HG02885 (cell line): ENCODE measurements around the gene ANLN.
A peak's percentile ranks its signal among the peaks of the same experiment; 100 is the strongest.
"Not testable (repeated sequence)": the region's sequence is repeated elsewhere in the genome, so short reads cannot be mapped to it uniquely, and the experiment has no call there.

ENCODE experiments used
- ATAC-seq: cut with Tn5 transposase; IDR thresholded peaks from one replicate; pipeline ENCODE4 v1.9.1; 2021; ENCODE audit warnings: mild to moderate bottlenecking; ENCODE audit not compliant: unreplicated experiment, poor library complexity

The ANLN gene

GRCh38 chr7:36370046-36370445 lies 19.6 kb upstream of the ANLN start:
- no peak for ATAC-seq

DNA sequence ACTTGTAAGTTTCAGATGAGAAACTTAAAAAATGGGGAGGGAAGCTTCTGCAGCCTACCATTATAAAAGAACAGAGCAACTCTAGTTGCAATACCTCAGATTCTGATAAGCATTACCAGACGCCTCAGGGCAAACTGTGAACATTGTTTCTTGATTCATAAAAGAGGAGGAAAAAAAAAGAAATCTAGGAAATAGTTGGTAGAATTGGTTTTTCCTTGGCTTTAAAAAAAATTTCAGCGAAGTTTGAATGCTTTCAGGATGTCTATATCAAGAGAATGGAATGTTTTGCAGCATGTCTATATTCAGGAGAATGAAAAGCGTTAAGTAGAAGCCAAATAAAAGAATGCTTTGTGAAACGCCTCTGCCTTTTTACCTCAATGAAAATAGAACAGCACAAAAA lies 17.5 kb upstream of the ANLN start:
- ATAC-seq = no peak

GRCh38 chr7:36378555-36378954 lies 11.1 kb upstream of the ANLN start:
- not testable (repeated sequence) for ATAC-seq

DNA sequence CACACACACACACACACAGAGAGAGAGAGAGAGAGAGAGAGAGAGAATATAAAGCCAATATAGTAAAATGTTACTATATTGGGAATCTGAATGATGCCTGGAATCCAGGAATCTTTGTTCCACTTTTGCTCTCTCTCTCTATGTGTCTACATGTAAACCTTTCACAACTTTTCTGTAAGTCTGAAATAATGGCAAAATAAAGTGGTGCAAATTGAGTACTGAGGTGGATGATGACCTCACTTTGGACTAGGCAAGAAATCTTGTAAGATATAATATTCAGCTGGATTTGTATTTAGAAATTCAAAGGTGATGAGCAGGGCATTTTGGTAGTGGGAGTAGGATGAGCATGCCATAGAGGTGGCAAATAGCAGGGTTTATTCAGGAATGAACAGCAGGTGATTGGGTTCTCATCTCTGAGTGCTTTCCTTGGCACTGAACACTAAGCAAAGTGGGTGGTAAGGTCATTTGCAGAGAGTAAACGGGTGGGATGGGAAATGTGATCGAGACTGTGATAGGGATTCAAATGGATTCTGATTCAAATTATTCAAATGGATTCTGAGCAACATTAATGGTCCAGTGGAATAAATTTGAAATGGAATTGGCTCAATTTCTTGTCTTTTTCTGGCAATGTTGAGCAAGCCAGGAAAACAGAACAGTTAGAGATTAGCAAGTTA lies 9.7 kb upstream of the ANLN start:
- ATAC-seq = no peak

- ATAC-seq = no peak
These were observed 8.6 kb upstream of the ANLN start for GRCh38 chr7:36381056-36381455.

DNA sequence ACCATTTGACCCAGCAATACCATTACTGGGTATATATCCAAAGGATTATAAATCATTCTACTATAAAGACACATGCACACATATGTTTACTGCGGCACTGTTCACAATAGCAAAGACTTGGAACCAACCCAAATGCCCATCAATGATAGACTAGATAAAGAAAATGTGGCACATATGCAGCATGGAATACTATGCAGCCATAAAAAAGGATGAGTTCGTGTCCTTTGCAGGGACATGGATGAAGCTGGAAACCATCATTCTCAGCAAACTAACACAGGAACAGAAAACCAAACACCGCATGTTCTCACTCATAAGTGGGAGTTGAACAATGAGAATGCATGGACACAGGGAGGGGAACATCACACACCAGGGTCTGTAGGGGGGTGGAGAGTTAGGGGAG lies 6.4 kb upstream of the ANLN start:
- ATAC-seq = not testable (repeated sequence)

- not testable (repeated sequence) for ATAC-seq
These were observed 4.0 kb upstream of the ANLN start for GRCh38 chr7:36385646-36386045.

DNA sequence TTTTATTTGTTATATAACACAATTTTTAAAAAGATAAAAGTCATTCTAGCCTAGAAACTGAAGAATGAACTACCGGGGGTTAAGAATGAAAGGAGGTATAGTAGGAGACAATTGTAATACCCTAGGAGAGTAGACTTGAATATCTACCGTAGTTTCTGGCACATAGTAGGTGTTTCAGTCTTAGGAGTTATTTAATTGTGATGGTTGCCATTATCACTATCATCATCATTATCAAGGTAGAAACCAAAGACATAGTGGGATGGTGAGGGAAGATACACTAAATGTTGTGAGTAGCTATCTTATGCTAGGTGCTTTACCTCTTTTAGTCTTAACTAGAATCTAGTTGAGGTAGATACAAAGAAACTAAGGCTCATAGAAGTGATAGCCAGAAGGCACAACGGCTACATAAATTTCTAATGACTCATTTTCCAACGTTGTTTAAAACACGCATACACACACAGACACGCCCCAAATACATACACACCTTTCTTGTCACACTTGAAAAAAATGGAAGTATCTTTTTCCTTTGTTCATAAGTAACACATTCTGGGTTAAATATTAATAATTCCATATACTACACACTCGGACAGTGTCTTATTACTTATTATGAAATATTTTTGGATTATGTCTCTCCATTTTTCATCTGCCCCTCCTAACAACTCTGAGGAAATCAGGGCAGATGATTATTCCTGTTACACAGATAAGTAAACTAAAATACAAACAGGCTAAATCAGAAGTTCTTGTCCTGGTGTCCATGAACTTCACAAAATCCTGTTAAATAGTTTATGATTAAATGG lies 2.0 kb upstream of the ANLN start:
- ATAC-seq = no peak

- no peak for ATAC-seq
These were observed 1.2 kb upstream of the ANLN start for GRCh38 chr7:36388423-36388822.

GRCh38 chr7:36390199-36391090 lies 783 bp downstream of the ANLN start:
- ATAC-seq = peak; percentile 29

GRCh38 chr7:36391436-36392198 lies 2.0 kb downstream of the ANLN start:
- ATAC-seq = peak; percentile 56

DNA sequence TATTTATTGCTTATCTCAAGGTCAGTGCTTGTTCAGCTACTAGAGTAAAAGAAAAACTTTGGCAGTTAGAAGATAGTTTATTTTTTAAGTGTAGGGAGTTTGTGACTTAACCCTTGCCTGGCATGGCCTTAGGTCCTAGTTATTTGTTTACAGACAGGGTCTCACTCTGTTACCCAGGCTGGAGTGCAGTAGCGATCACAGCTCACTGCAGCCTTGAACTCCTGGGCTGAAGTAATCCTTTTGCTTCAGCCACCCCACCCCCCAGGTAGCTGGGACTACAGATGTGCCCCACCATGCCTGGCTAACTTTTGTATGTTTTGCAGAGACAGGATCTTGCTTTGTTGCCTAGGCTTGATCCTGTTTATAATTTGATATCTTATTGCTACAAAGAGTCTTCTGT lies 4.2 kb downstream of the ANLN start:
- ATAC-seq = no peak

GRCh38 chr7:36395171-36395894 lies 5.7 kb downstream of the ANLN start:
- no peak for ATAC-seq

DNA sequence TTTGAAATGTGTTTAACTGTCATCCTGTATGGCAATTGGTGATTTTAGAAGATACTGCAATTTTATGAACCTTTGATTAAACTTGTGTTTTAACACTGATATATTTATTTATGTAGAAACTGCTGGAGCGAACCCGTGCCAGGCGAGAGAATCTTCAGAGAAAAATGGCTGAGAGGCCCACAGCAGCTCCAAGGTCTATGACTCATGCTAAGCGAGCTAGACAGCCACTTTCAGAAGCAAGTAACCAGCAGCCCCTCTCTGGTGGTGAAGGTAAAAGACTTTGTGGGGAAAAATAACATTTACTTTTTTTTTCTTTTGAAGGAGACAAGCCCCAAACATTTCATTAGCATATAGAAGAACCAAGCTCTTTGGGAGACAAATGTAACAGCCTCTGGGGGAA lies 6.5 kb downstream of the ANLN start:
- ATAC-seq = no peak

DNA sequence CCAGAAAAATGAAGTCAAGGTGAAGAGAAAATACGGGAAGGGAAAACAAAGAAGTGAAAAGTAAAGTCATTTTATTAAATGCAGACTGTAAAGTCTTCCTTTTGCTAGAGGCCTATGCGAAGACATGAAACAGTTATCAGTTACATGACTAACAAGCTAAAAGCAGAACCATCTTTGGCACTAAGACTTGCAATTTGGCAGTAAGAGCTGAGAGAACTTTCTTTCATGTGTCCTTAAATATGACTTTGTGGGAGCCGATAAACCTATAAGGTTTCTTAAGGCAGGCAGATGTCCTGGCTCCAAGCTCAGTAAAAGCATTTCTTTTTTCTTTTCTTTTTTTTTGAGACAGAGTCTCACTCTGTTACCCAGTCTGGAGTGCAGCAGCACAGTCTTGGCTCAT lies 10.4 kb downstream of the ANLN start:
- no peak for ATAC-seq

DNA sequence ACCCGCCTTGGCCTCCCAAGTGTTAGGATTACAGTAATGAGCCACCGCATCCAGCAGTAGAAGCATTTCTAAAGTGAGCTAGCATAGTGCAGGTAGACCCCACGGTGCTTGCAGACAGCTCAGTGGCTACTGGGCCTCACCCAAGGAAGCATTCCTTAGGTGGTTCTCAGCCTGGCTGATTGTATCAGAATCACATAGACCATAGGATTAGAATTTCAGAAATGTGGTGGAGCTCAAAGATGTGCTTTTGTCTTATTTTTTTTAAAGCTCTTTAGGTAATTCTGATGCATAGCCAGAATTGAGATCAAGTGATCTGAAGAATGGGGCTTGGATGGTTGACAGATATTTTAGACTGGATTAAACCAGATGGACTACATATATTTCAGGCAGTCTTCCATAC lies 10.9 kb downstream of the ANLN start:
- no peak for ATAC-seq

GRCh38 chr7:36403452-36403851 lies 13.8 kb downstream of the ANLN start:
- no peak for ATAC-seq

DNA sequence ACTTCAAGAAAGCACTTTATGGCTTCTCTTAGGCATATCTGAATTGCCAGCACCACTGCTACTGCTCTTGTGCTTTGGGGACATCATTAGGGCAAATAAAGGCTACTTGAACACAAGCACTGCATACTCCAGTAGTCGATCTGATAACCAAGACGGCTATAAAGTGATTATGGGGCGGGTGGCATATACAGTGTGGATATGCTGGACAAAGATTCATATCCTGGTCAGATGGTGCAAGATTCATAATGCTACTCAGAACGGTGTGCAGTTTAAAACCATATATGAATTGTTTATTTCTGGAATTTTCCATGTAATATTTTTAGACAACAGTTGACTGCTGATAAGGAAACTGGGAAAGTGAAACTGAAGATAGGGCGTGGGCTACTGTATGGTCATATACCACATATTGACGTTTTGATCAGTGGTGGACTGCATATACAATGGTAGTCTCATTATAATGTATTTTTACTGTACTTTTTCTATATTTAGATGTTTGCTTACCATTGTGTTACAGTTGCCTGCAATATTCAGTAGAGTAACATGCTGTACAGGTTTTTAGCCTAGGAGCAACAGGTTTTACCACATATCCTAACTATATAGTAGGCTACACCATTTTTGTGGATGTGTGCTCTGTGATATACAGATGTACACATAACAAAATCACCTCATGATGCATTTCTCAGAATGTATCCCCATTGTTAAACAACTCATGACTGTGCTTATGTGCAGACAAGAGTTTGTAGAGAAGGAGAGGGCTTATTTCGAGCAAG lies 15.2 kb downstream of the ANLN start:
- ATAC-seq = no peak

DNA sequence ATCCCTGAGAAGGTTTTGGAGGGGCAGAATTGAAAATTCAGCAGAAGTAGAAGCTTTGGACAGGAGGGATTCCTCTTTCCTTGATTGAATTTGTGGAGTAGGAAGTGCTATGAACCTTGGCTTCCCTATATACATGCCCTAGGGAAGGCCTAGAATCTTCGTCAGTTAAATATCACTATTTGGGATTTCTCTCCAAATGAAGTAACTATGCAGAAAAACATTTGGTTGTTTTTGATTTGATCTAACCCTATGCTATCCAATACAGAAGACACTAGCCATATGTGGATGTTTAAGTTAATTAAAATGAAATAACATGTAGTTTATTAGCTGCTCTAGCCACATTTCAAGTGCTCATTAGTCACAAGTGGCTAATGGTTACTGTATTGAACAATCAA lies 15.7 kb downstream of the ANLN start:
- ATAC-seq = no peak
